OCI-LY7 (cell line): ENCODE data around the gene EDEM2. TPM values are rescaled to one million over a fixed set of nuclear protein-coding genes. Genes with fewer than 3 reads are reported as not detected.

Experiments
- BruUV-seq: library from RNA; stranded (reverse); fragments of 400-500 nt; replicated peaks from 2 replicates; lab custom pipeline; 2021; lab: Mats Ljungman, UMichigan
- CTCF ChIA-PET: fragments of 300-600 bp; sonication (Branson Sonifier 250); formaldehyde crosslinking; loops from one replicate; lab custom pipeline; 2022; ENCODE audit warnings: antibody characterized with exemption; ENCODE audit not compliant: unreplicated experiment; lab: Charles Lee
- POLR2A ChIA-PET: fragments of 300-600 bp; sonication (Branson Sonifier 250); formaldehyde crosslinking; loops from one replicate; lab custom pipeline; 2022; ENCODE audit warnings: antibody characterized with exemption; lab: Charles Lee
- DNase-seq: peaks from one replicate; pipeline ENCODE4 v3.0.0-alpha.2; 2015; ENCODE audit warnings: low spot score
- H2AFZ ChIP-seq: fragments of 200-600 bp; sonication (generic), shearing (Covaris generic); 2 replicates; pipeline ENCODE4 v1.6.1; 2014; ENCODE audit warnings: mild to moderate bottlenecking, antibody characterized with exemption, low read length, moderate library complexity
- H3K27ac ChIP-seq: fragments of 200-600 bp; sonication (generic); 2 replicates; pipeline ENCODE4 v1.5.1; 2014; ENCODE audit warnings: mixed run types, low read depth, mild to moderate bottlenecking, moderate library complexity, low read length, inconsistent platforms; ENCODE audit not compliant: poor library complexity, severe bottlenecking
- H3K36me3 ChIP-seq: fragments of 200-600 bp; sonication (generic); 2 replicates; pipeline ENCODE4 v1.6.1; 2014; ENCODE audit warnings: mild to moderate bottlenecking, antibody characterized with exemption, low read length, moderate library complexity, mixed read lengths; ENCODE audit not compliant: insufficient read depth
- H3K4me1 ChIP-seq: fragments of 200-600 bp; sonication (generic); 2 replicates; pipeline ENCODE4 v1.5.1; 2014; ENCODE audit warnings: mild to moderate bottlenecking, low read length; ENCODE audit not compliant: insufficient read depth, poor library complexity, severe bottlenecking
- H3K4me2 ChIP-seq: fragments of 200-600 bp; sonication (generic); 2 replicates; pipeline ENCODE4 v1.6.1; 2014; ENCODE audit warnings: mild to moderate bottlenecking, low read length
- H3K4me3 ChIP-seq: fragments of 200-600 bp; sonication (generic); 2 replicates; pipeline ENCODE4 v1.5.1; 2014; ENCODE audit warnings: mild to moderate bottlenecking, low read depth, low read length; ENCODE audit not compliant: poor library complexity, severe bottlenecking
- H3K79me2 ChIP-seq: fragments of 200-600 bp; sonication (generic); 2 replicates; pipeline ENCODE4 v1.6.1; 2016; ENCODE audit warnings: low read depth, mild to moderate bottlenecking, low read length, moderate library complexity, mixed read lengths; ENCODE audit not compliant: insufficient read depth
- H3K9me2 ChIP-seq: fragments of 200-600 bp; sonication (generic); 2 replicates; pipeline ENCODE4 v1.6.1; 2016; ENCODE audit warnings: mild to moderate bottlenecking, low read length, mixed read lengths; ENCODE audit not compliant: insufficient read depth
- H3K9me3 ChIP-seq: fragments of 200-600 bp; sonication (generic); 2 replicates; pipeline ENCODE4 v1.6.1; 2014; ENCODE audit warnings: mild to moderate bottlenecking, mixed run types, low read length, mixed read lengths
- H4K20me1 ChIP-seq: fragments of 200-600 bp; sonication (generic); 2 replicates; pipeline ENCODE4 v1.6.1; 2014; ENCODE audit warnings: mild to moderate bottlenecking, antibody characterized with exemption, low read length, moderate library complexity, mixed read lengths; ENCODE audit not compliant: insufficient read depth
- EZH2phosphoT487 ChIP-seq: fragments of 200-600 bp; sonication (generic); IDR thresholded peaks from 2 replicates; pipeline ENCODE4 v1.6.1; 2018; ENCODE audit warnings: low read depth, borderline replicate concordance, mild to moderate bottlenecking, mixed run types, antibody characterized with exemption, low read length, moderate library complexity, mixed read lengths
- intact Hi-C: fragments of 100-400 bp; cut with micrococcal nuclease; formaldehyde crosslinking; loops from one replicate; pipeline ENCODE4 v1.10.0; 2022; ENCODE audit not compliant: unreplicated experiment
- total RNA-seq, 2 experiments: library from RNA; depleted of rRNA in 1 of 2; stranded (reverse); fragments of >200 nt in 1 of 2; shearing (Covaris generic) in 1 of 2; gene quantifications; 2 replicates each; pipeline ENCODE4 v1.2.3, GENCODE V29; 2014 to 2022
- TF ChIP-seq, protein P1 (sequence below): fragments of 200-600 bp; sonication (generic); conservative IDR thresholded peaks from 2 replicates; pipeline ENCODE4 v1.5.1; 2014; ENCODE audit warnings: mild to moderate bottlenecking, antibody characterized with exemption, low read length, moderate library complexity, mixed read lengths

Gene EDEM2
- total RNA-seq, 2 experiments from 2014 or later: 19.1 to 23.0 TPM

DNA sequence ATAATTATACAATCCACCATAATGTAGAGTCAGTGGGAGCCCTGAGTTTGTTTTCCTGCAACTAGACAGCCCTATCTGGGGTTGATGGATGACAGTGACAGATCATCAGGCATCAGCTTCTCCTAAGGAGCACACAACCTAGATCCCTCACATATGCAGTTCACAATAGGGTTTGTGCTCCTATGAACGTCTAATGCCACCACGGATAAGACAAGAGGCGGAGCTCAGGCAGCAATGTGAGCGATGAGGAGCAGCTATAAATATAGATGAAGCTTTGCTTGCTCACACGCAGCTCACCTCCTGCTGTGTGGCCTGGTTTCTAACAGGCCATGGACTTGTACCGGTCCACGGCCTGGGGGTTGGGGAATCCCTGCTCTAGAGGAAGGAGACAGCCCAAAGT, 25.9 kb downstream of the EDEM2 start:
- H3K4me2 ChIP-seq: no peak overlapping the region
- TF ChIP-seq EZH2phosphoT487: no peak
- TF ChIP-seq, protein P1, sequence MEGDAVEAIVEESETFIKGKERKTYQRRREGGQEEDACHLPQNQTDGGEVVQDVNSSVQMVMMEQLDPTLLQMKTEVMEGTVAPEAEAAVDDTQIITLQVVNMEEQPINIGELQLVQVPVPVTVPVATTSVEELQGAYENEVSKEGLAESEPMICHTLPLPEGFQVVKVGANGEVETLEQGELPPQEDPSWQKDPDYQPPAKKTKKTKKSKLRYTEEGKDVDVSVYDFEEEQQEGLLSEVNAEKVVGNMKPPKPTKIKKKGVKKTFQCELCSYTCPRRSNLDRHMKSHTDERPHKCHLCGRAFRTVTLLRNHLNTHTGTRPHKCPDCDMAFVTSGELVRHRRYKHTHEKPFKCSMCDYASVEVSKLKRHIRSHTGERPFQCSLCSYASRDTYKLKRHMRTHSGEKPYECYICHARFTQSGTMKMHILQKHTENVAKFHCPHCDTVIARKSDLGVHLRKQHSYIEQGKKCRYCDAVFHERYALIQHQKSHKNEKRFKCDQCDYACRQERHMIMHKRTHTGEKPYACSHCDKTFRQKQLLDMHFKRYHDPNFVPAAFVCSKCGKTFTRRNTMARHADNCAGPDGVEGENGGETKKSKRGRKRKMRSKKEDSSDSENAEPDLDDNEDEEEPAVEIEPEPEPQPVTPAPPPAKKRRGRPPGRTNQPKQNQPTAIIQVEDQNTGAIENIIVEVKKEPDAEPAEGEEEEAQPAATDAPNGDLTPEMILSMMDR: no peak
- ChIA-PET POLR2A (interaction anchor here (0.7 kb wide), 1 partner anchor 219 kb away, joined by 7 read pairs; no protein-coding TSS in a partner anchor), CTCF (no interaction called here)
- no peak overlapping the region for H3K4me3 ChIP-seq
- BruUV-seq: no TSS peak
- H3K36me3 ChIP-seq: peaks cover 50% of the 10 kb centered on the region
- no peak for DNase-seq
- H3K79me2 ChIP-seq: no peaks in the 10 kb centered on the region
- no peaks in the 10 kb centered on the region for H3K9me2 ChIP-seq
- H4K20me1 ChIP-seq: no peaks in the 10 kb centered on the region
- intact Hi-C loops: no loop called here
- no peak overlapping the region for H2AFZ ChIP-seq
- H3K4me1 ChIP-seq: no peaks in the 10 kb centered on the region
- H3K9me3 ChIP-seq: no peaks in the 10 kb centered on the region
- H3K27ac ChIP-seq: no peak overlapping the region

DNA sequence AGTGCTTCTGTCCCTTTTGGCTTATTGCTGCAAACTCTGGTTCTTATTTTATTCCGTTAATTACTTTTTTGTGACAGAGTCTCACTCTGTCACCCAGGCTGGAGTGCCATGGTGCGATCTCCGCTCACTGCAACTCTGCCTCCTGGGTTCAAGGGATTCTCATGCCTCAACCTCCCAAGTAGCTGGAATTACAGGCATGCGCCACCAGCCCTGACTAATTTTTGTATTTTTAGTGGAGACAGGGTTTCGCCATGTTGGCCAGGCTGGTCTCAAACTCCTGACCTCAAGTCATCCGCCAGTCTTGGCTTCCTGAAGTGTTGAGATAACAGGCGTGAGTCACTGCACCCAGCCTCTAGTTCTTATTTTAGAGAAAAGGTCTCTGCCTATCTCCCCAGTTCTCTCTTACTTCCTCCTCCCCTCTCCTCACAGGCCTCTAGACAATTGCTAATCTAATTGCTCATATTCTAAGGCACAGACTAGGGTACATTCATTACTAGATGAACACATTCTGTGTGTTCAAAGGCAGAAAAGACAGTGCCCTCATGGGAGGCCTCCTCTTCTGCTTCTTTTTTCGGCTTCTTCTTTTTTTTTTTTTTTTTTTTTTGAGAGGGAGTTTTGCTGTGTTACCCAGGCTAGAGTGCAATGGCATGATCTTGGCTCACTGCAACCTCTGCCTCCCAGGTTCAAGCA, 27.0 kb downstream of the EDEM2 start:
- Histone ChIP-seq H3K4me3 (no peak overlapping the region), H4K20me1 (no peaks in the 10 kb centered on the region), H3K36me3 (peaks cover 42% of the 10 kb centered on the region), H3K9me2 (no peaks in the 10 kb centered on the region), H3K79me2 (no peaks in the 10 kb centered on the region), H3K9me3 (no peaks in the 10 kb centered on the region), H3K4me1 (no peaks in the 10 kb centered on the region), H2AFZ (no peak overlapping the region), H3K4me2 (no peak overlapping the region), H3K27ac (no peak overlapping the region)
- BruUV-seq: no TSS peak
- CTCF ChIA-PET: no interaction called here
- intact Hi-C loops: no loop called here
- no peak for TF ChIP-seq EZH2phosphoT487
- TF ChIP-seq, protein P1: no peak
- POLR2A ChIA-PET: interaction anchor here (0.7 kb wide), 1 partner anchor 218 kb away, joined by 7 read pairs; no protein-coding TSS in a partner anchor
- DNase-seq: no peak

DNA sequence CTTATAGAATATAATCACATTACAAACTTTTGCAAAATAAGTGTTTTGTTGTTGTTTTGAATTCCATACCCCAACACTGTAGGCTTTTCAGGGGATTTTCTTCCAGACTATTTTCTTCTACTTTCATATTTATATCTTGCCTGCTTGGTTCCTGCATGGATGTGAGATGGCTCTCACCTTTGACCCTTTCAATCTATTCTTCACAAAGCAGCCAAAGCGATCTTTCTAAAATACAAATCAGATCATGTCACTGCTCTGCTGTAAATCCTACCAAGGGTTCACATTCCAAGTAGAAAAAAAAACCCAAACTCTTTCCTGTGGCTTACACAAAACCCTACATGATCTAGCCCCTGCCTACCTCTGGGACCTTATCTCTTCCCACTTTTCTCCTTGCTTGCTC, 29.5 kb downstream of the EDEM2 start:
- Histone ChIP-seq H3K9me2 (no peaks in the 10 kb centered on the region), H3K9me3 (no peaks in the 10 kb centered on the region), H3K79me2 (no peaks in the 10 kb centered on the region), H3K36me3 (peaks cover 28% of the 10 kb centered on the region), H3K4me2 (no peak overlapping the region), H3K4me3 (no peak overlapping the region), H3K4me1 (no peaks in the 10 kb centered on the region), H2AFZ (no peak overlapping the region), H3K27ac (no peak overlapping the region), H4K20me1 (no peaks in the 10 kb centered on the region)
- no peak for DNase-seq
- no TSS peak for BruUV-seq
- POLR2A ChIA-PET: no interaction called here
- intact Hi-C loops: no loop called here
- CTCF ChIA-PET: no interaction called here
- no peak for TF ChIP-seq EZH2phosphoT487
- TF ChIP-seq, protein P1: no peak
